ENCODE data around the gene OR4D10. TPM values are rescaled to one million over a fixed set of nuclear protein-coding genes. Genes with fewer than 3 reads are reported as not detected.

OR4D10 gene
- total and polyA plus RNA-seq, 2 donors (not counting 3 experiments of a cell fraction or from before 2014, with no cell fraction given) = not detected

- Histone ChIP-seq H4K20me1 (replicated peaks; ENCODE audit: control insufficient read depth, extremely low read depth, insufficient read depth, low read length) (no peaks in the 10 kb centered on the region), H3K4me3 (replicated peaks in 1 of 3; ENCODE audit: insufficient read depth in 1 of 3, low read depth in 1 of 3, low read length in 3 of 3) (no peak overlapping the region), H3K9ac (replicated peaks; ENCODE audit: extremely low read depth, insufficient read depth, low read length) (no peak overlapping the region), H3K4me2 (ENCODE audit: insufficient read depth, low read length) (no peak overlapping the region), H3K9me3 (replicated peaks; ENCODE audit: control insufficient read depth, insufficient read depth, low read length) (no peaks in the 10 kb centered on the region), H3K9me1 (replicated peaks; ENCODE audit: control insufficient read depth, extremely low read depth, insufficient read depth, low read length) (no peaks in the 10 kb centered on the region), H3K79me2 (ENCODE audit: control insufficient read depth, insufficient read depth, low read length) (no peaks in the 10 kb centered on the region), H3K27me3 (ENCODE audit: control insufficient read depth in 2 of 2, insufficient read depth in 2 of 2, low read length in 2 of 2) (peaks cover 0 to 5% of the 10 kb centered on the region in 2 experiments), H3K27ac (ENCODE audit: insufficient read depth, low read depth, low read length) (no peak overlapping the region), H3K36me3 (ENCODE audit: control insufficient read depth in 2 of 2, extremely low read depth in 1 of 2, insufficient read depth in 2 of 2, low read length in 2 of 2) (no peaks in the 10 kb centered on the region), H3K4me1 (ENCODE audit: control insufficient read depth, extremely low read depth, insufficient read depth, low read length) (no peaks in the 10 kb centered on the region), H2AFZ (ENCODE audit: low read depth, low read length) (no peak overlapping the region)
- POLR2A ChIA-PET = no interaction called here
- CTCF ChIA-PET = interaction anchor here (1.1 to 1.3 kb wide), 2 partner anchors 24 to 256 kb away, joined by 3 read pairs; partner anchors contain the start of gene DTX4
- intact Hi-C loops (cut with micrococcal nuclease) (no loop called here), dilution Hi-C loops (cut with MboI; ENCODE audit: extremely low pct_ligation_motif_present, low sequenced_read_pairs) (no loop called here)
- no peak for TF ChIP-seq POLR2A (IDR thresholded peaks at IDR 0.05; ENCODE audit: low read depth, low read length)
- no peak for TF ChIP-seq FOS (IDR thresholded peaks at IDR 0.05; ENCODE audit: borderline replicate concordance, insufficient read depth, low read length)
- no peak for TF ChIP-seq POLR2AphosphoS5 (IDR thresholded peaks at IDR 0.05; ENCODE audit: insufficient read depth, low read depth, low read length)
- no peak for TF ChIP-seq MYC (IDR thresholded peaks at IDR 0.05; ENCODE audit: low read depth, low read length)
- TF ChIP-seq EZH2 (IDR thresholded peaks at IDR 0.05; ENCODE audit: borderline replicate concordance, low read depth, low read length, severe bottlenecking) = no peak
- no peak for TF ChIP-seq GATA2 (IDR thresholded peaks at IDR 0.05; ENCODE audit: insufficient read depth, insufficient read length, low read depth, low read length)
- FAIRE-seq (no peak), DNase-seq (ENCODE audit: low read depth, low spot score) (no peak)
- BruUV-seq (replicated peaks) = no TSS peak
Observed at GRCh38 chr11:59427068-59427382, 46.1 kb upstream of the OR4D10 start.

- H3K79me2 ChIP-seq (ENCODE audit: control insufficient read depth, insufficient read depth, low read length) = no peaks in the 10 kb centered on the region
- POLR2A ChIA-PET = no interaction called here
- no peak overlapping the region for H3K4me3 ChIP-seq (replicated peaks in 1 of 3; ENCODE audit: insufficient read depth in 1 of 3, low read depth in 1 of 3, low read length in 3 of 3)
- intact Hi-C loops (cut with micrococcal nuclease) = loop anchor here (1.0 to 10.0 kb wide), 3 partner anchors 82 to 259 kb away; partner anchors contain the start of gene OR4D9
- FAIRE-seq (no peak), DNase-seq (ENCODE audit: low read depth, low spot score) (peak; percentile 54)
- CTCF ChIA-PET = interaction anchor here (0.6 to 1.7 kb wide), 4 partner anchors 9 to 272 kb away, joined by 3 to 17 read pairs (median 4); partner anchors contain the start of gene DTX4
- H3K36me3 ChIP-seq (ENCODE audit: control insufficient read depth in 2 of 2, extremely low read depth in 1 of 2, insufficient read depth in 2 of 2, low read length in 2 of 2) = no peaks in the 10 kb centered on the region
- BruUV-seq (replicated peaks) = no TSS peak
- no peak overlapping the region for H2AFZ ChIP-seq (ENCODE audit: low read depth, low read length)
- dilution Hi-C loops (cut with MboI; ENCODE audit: extremely low pct_ligation_motif_present, low sequenced_read_pairs) = no loop called here
- no peaks in the 10 kb centered on the region for H3K9me3 ChIP-seq (replicated peaks; ENCODE audit: control insufficient read depth, insufficient read depth, low read length)
- peaks cover 0 to 5% of the 10 kb centered on the region in 2 experiments for H3K27me3 ChIP-seq (ENCODE audit: control insufficient read depth in 2 of 2, insufficient read depth in 2 of 2, low read length in 2 of 2)
- no peak overlapping the region for H3K27ac ChIP-seq (ENCODE audit: insufficient read depth, low read depth, low read length)
- no peak overlapping the region for H3K9ac ChIP-seq (replicated peaks; ENCODE audit: extremely low read depth, insufficient read depth, low read length)
- no peak overlapping the region for H3K4me2 ChIP-seq (ENCODE audit: insufficient read depth, low read length)
- no peaks in the 10 kb centered on the region for H3K4me1 ChIP-seq (ENCODE audit: control insufficient read depth, extremely low read depth, insufficient read depth, low read length)
- no peaks in the 10 kb centered on the region for H4K20me1 ChIP-seq (replicated peaks; ENCODE audit: control insufficient read depth, extremely low read depth, insufficient read depth, low read length)
- no peaks in the 10 kb centered on the region for H3K9me1 ChIP-seq (replicated peaks; ENCODE audit: control insufficient read depth, extremely low read depth, insufficient read depth, low read length)
- no peak for TF ChIP-seq JUN (IDR thresholded peaks at IDR 0.05; ENCODE audit: borderline replicate concordance, insufficient read depth, insufficient read length, low read depth)
- no peak for TF ChIP-seq GATA2 (IDR thresholded peaks at IDR 0.05; ENCODE audit: insufficient read depth, insufficient read length, low read depth, low read length)
- TF ChIP-seq FOS (IDR thresholded peaks at IDR 0.05; ENCODE audit: borderline replicate concordance, insufficient read depth, low read length) = no peak
- no peak for TF ChIP-seq MAX (IDR thresholded peaks at IDR 0.05; ENCODE audit: insufficient read depth, insufficient read length)
- TF ChIP-seq EZH2 (IDR thresholded peaks at IDR 0.05; ENCODE audit: borderline replicate concordance, low read depth, low read length, severe bottlenecking) = no peak
- TF ChIP-seq MYC (IDR thresholded peaks at IDR 0.05; ENCODE audit: low read depth, low read length) = no peak
- no peak for TF ChIP-seq POLR2AphosphoS5 (IDR thresholded peaks at IDR 0.05; ENCODE audit: insufficient read depth, low read depth, low read length)
- TF ChIP-seq CTCF (IDR thresholded peaks at IDR 0.05; ENCODE audit: extremely low read depth in 1 of 2, insufficient read depth in 1 of 2, low read depth in 1 of 2, low read length in 2 of 2) = peak; percentile 60 to 66
- no peak for TF ChIP-seq POLR2A (IDR thresholded peaks at IDR 0.05; ENCODE audit: low read depth, low read length)
Observed at GRCh38 chr11:59429924-59430516, 43.1 kb upstream of the OR4D10 start.

Data from endothelial cell of umbilical vein (primary cell).